GM19025 (cell line): ENCODE measurements around the gene ARHGEF19.
"Not testable (repeated sequence)": the region's sequence is repeated elsewhere in the genome, so short reads cannot be mapped to it uniquely, and the experiment has no call there.

Experiments
- ATAC-seq: cut with Tn5 transposase; IDR thresholded peaks from one replicate; pipeline ENCODE4 v1.9.1; 2021; ENCODE audit warnings: mild to moderate bottlenecking, low read depth, moderate library complexity; ENCODE audit not compliant: unreplicated experiment

Gene ARHGEF19

DNA sequence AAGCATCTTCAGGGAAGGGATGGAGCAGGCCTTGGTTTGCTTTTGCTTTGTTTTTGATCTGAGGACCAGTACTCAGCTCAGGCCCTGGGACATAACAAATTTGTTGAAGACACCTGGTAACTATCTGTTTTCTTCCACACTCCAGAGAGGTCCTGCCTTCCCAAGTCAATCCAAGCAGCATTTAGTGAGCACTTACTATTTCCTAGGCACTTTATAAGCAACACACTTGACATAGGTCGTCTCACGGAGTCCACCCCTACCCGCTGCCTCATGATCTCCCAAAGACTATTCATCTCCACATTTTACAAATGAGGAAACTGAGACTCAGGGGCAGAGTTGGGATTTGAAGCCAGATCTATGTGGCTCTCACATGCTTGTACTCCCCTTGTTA lies 42.2 kb downstream of the ARHGEF19 start:
- ATAC-seq = no peak

DNA sequence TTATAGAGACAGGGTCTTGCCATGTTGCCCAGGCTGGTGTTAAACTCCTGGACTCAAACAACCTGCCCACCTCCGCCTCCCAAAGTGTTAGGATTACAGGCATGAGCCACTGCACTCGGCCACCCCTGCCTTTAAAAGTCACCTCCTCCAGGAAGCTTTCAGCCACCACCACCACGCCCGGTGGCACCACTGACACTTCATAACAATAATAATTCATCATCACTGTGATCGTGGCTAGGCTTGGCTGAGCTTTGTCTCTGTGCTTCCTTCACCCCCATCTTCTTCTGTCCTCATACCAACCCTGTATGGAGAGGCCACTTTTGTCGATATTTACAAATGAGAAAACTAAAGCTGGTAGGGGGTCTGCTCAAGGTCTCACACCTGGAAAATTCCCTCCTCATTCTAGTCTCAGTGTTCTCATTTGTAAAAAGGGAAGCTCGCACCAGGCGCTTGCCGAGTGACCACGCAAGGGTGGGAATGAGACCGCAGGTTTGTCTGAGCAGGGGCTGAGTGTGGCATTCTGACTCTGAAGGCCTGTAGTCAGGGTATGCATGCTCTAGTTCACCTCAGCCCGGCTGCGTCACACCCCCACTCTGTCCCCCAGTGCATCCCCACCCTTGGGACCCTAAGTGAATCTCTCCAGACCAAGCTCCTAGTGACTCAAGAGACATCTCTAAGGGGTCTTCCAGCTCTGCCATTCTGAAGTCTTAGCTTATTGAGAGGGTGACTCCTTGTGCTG lies 43.7 kb downstream of the ARHGEF19 start:
- no peak for ATAC-seq

DNA sequence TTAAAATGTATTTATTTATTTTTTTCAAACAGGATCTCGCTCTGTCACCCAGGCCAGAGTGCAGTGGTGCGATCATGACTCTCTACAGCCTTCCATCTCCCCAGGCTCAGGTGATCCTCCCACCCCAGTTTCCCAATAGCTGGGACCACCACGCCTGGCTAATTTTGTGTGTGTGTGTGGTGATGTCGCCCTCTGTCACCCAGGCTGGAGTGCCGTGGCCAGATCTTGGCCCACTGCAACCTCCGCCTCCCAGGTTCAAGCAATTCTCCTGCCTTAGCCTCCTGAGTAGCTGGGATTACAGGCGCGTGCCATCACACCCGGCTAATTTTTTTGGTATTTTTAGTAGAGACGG lies 44.3 kb downstream of the ARHGEF19 start:
- not testable (repeated sequence) for ATAC-seq

DNA sequence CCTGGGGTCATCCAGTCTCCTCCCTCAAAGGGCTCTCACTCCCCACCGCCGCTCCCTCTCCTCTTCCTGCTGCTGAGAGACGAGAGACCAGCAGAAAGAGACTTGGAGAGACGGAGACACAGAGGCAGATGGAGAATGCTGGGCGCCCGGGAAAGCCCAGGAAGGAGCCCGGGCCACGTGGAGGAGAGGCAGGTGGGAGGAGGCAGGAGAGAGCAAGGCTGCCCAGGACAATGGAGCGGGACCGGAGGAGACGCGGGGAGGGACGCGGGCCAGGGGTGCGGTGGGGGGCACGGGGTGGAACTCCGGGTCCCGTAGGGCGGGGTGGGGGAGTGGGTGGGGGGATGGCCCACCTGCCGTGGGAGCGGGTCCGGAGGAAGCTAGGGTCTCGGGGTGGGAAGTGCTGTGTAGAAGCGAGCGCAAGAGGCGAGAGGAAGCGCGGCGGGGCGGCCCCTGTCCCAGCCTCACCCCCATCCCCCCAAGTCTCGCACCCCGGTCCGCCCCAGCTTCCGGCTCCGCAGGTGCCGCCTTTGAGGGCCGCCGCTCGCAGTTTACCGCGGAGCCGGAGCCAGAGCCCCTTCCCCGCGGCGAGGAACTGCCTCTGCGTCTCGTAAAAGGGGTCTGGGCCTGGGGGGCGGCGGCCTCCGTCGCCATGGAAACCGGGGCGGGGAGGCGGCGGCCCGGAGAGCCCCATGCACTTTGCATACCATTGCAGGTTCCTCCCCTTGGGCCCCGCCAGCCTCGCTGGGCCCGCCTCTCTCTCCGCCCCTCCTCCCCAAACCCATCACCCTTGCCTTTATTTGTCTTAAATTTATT lies 44.9 kb downstream of the ARHGEF19 start:
- ATAC-seq = no peak

DNA sequence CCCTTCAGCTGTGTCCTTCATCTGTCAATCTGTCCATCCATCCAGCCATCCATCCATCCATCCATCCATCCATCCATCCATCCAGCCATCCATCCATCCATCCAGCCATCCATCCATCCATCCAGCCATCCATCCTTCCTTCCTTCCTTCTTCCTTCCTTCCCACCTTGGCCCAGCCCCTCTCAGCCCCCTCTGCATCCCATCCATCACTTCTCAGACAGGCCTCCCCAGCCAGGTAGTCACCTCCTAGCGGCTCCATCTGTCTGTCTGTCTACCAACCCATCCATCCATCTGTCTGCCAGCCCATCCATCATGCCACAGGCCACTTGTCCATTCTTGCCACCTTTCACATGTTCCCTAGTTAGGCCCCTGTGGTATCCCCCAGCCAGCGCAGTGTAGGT lies 46.3 kb downstream of the ARHGEF19 start:
- ATAC-seq = no peak

DNA sequence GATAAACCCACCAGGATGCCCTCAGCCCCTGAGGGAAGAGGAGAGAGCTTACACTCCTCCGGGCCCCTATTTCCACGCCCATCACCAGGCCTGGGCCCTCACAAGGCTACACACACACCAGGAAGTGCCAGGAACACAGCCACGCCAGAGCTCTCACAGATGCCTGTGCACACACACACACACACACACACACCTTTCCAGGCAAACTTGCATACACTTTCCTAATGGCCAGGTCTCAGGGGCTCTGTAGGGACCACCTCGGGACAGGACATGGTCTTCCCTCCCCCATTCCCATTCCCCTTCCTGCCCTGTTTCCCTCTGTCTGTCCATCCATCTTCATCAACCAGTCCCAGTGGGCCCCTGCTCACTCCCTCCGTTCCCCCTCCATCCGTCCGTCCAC lies 46.9 kb downstream of the ARHGEF19 start:
- ATAC-seq = no peak

DNA sequence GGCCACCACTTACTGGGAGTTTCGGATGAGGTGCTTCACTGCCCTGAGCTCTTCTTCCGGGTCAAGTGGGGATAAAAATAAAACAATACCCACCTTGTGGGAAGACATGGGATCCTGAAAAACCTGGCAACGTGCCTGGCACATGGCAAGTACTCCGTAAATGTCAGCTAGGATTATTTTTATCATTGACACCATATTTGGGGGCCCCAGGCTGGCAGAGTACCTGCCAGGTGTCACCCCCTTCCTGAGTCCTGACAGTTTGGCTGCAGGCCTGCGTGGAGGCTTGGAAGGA lies 47.4 kb downstream of the ARHGEF19 start:
- no peak for ATAC-seq

DNA sequence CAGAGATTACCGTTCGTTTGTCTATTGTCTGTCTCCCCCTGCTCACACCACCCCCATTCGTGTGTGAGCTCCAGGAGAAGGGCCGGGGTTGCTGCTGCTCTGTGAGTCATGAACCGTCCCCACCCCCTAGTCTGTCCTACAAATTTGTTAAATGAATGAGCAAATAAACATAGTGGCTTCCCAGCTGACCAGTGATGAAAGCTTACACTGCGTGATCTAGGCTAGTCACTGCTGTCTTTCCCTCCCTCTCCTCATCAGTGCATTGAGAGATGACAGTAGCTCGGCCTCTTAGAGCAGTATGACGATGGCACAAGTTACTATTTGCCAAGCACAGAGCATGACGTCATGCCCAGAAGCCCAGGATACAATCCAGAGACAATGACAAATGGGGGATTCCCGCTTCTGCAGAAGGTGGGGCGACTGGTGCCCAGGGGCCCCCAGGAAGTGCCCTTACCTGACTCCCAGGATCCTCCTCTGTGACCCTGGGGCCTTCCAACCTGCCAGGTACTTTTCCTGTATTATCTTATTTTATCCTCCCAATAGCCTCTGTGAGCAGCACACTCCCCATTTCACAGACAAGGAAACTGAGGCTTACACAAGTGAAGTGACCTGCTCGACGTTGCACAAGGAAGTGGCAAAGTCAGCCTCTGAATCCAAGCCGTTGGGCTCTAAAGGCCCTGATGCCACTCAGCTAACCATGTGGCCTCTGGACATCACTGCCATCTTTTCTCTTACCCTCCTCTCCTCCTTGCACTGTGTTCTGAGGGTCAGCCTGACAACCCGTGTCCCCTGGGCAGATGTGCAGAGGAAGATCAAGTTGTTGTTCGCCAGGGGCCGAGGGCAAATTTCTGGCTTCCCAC lies 48.0 kb downstream of the ARHGEF19 start:
- ATAC-seq = no peak

DNA sequence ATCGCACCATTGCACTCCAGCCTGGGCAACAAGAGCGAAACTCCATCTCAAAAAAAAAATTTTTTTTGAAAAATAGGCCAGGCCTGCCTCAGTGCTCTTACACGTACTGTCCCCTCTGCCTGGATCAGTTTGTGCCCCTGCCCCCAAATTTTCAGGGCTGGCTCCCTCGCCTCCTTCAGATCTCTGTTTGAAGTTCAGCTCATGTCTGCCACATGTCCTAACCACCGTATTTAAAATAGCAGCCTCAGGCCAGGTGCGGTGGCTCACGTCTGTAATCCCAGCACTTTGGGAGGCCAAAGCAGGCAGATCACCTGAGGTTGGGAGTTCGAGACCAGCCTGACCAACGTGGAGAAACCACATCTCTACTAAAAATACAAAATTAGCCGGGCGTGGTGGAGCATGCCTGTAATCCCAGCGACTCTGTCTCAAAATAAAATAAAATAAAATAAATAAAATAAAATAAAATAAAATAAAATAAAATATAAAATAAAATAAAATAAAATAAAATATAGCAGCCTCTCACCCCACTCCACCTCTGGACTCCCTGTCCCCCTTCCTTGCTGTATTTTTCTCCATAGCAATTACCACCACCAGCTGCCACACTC lies 48.7 kb downstream of the ARHGEF19 start:
- not testable (repeated sequence) for ATAC-seq

DNA sequence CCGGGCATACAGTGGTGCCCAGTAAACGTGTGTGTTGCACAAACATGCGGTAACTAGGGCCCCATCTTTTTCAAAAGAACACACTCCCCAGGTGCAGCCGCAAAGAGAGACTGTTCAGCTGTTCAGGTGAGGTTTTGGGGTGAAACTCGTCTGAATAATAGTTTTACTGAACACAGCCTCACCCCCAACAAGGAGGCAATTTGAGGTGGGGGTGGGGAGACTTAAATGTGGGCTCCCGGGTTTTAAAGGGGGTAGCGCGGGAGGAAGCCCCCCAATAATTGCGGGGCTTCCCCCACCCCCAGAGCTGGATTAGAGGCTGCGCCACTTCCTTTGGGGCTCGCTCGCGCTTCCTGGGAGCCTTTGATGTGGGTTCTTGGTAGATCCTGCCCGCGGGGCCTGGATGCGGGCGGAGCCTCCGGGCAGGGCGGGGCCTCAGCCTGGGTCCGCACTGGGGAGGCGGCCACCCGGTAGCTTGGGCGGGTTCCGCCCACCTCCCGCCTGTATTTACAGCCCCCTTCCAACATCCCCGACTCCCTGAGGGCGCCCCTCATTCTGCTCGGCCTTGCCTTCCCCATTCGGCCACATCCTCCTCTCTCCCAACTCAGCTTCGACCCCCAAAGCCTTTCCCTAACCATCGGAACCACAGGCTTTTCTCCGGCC lies 50.2 kb downstream of the ARHGEF19 start:
- ATAC-seq = no peak

DNA sequence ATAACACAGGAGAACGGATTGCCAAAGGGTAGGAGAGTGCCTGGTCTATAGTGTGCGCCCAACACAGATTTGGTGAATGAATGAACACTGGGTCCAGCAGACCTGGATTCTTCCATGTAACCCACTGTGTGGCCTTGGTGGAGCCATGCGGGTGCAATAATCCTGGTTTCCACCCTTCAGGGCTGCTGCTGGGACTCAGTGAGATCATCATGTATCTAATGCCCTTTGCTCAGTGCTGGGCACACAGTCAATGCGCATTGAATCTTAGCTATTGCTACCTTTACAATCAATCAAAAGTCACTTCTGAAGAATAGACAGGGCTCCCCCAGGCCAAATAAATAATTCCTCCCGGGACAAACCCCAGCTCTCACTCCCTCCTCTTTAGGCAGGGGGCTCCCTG lies 50.7 kb downstream of the ARHGEF19 start:
- no peak for ATAC-seq

DNA sequence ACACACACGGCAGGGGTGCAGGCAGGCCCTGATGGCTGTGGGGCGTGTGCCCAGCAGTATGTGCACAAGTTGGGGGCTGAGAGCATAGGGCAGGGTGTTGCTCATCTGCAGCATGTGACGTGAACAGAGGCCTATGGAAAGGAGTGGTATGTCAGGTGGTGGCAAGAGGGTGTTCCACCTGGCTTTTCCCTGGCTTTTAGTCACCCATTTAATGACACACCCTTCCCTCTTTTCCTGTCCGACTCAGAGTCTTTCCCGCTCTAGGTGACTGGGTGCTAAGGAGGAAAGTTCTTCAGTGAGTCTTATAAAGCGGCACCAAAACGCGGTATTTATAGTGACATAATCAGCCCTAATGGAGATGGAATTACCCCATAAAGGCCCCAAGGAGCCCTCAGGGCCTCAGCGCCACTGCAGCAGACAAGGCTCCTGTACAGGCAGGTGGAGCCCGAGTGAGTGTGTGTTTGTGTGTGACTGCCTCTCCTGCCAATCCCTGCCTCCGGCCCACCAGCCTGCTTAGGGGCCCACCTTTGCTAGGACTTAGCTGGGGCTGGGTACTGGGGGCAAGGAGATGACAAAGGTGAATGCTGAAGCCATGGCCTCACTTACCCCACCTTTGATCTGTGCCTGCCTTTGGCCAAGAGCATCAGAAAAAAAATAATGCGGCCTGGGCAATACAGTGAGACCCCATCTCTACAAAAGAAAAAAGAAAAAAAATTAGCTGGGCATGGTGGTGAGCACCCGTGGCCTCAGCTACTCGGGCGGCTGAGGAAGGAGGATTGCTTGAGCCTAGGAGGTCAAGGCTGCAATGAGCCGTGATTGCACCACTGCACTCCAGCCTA lies 53.2 kb downstream of the ARHGEF19 start:
- ATAC-seq = no peak

DNA sequence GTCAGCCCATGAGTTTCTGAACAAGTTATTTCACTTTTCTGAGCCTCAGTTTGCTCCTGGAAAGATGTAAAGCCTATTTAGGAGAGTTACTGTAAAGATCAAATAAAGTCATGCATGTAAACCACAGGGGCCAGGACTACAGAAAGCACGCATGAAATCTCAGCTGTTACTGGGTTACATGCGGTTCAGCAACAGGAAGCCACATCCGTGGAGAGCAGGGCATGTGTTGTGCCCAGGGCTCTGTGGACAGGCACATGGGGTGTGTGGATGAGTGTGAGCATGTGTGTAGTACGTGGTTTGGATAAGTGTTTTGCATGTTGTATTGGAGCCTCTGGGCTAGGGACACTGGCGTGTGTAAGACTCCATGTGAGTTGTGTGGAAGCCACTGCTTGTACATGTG lies 54.4 kb downstream of the ARHGEF19 start:
- no peak for ATAC-seq

DNA sequence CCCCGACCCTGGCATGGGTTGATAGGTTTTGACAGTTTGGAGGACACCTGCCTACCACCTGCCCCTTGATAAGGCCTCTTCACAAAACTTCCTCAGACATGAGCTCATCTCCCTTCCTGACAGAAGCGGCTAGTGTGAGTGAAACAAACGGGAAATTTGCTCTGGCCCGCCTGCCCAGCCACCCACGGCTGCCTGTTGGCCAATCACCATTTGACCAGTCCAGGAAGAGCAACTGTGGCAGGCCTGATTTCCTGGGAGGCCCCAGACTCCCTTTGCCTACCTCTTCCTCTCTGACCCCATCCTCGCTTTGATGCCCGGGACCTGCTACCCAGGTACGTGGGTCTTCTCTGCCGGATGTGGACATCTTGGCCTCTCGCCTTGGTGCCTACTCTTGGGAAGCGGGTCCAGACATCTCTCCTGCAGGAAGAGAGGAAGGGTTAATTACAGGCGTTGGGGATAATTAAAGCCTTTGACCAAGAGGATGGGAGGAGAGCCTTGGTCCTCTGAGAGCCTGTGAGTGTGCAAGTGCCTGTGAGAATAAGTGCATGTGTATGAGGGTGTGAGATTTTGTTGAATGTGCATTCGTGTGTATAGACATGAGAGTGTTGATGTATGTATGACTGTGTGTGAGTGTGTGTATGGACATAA lies 55.5 kb downstream of the ARHGEF19 start:
- no peak for ATAC-seq

DNA sequence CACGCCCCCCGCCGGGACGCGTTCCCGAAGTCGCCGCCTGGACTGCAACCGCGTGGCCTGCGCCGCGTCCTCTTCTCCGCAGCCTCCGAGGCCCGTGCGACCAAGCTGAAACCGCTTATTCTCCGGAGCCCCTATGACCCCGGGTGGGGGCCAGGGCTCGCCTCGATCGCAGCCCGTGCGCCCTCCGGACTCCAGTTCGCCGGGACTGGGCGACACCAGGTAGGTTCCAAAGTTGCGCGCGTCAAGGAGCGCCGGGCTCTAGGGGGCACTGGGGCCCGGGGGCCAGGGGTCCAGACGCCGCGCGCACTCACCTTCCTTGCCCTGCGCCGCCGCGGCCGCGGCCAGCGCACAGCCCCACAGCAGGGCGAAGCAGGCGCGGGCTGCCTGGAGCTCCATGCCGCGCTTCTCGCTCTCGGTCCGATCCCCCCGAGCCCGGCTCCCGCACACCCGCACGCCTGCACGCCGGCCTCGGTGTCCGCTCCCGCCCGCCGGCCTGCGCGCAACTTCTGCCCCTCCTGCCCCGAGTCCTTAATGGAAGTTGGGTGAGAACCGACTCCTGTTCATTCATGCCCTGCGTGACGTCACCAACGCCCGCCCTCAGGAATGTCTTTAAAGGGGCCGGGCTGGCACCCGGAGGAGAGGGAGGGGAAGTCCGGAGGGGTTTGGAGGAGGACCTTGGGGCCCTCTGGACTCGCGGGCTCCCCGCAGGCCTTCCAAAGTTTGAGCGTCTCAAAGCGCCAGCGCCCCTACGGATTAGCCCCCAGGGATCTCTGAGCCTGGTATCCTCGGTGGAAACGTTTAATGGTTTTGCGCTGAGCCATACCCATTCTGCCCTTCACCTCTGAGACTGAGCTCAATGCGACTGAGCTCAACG lies 56.7 kb downstream of the ARHGEF19 start, which contains the start of gene EPHA2:
Gene EPHA2, minus strand, starts transcription at position 533 of the 874 bp plus-strand sequence. Its CDS starts 137 bp downstream, at position 396.
- no peak for ATAC-seq

DNA sequence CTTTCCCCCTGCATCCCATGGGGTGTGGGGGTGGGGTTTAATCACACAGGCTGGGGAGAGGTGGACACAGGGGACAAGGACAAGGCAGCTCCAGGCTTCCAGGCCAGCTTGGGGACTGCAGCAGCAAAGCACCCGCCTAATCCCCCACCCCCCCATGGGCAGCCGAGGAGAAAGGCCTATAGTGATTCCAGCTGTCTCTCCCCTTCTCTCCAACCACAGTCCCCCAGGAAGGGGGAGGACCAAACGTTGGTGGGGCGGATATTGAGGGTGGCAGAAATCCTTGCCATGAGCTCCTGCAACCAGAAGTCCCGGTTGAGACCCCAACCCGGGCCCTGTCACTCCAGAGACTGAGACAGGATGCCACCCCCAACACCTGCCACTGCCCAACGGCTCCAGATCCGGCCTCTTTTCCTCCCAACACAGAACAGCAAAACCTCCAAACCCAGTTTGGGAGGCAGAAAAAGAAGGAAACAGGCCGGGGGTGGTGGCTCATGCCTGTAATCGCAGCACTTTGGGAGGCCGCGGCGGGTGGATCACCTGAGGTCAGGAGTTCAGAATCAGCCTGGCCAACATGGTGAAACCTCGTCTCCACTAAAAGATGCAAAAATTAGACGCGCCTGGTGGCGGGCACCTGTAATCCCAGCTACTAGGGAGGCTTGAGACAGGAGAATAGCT lies 58.3 kb downstream of the ARHGEF19 start:
- no peak for ATAC-seq
